Prostate gland (tissue), 2 donors: ENCODE measurements around the gene LMAN1L. TPM values are rescaled to one million over a fixed set of nuclear protein-coding genes. Genes with fewer than 3 reads are reported as not detected.

Source experiments
- DNase-seq: peaks from one replicate; pipeline ENCODE4 v3.0.0-alpha.2; 2019; ENCODE audit warnings: low spot score
- H3K27ac ChIP-seq, 2 donors: fragments of 200-600 bp; sonication (generic); 2 replicates each; pipeline ENCODE4 v1.5.1; 2017 to 2019
- H3K27me3 ChIP-seq: fragments of 200-600 bp; sonication (generic); replicated peaks from 2 replicates; pipeline ENCODE4 v1.5.1; 2019; ENCODE audit not compliant: insufficient read depth
- H3K36me3 ChIP-seq, 2 donors: fragments of 200-600 bp; sonication (generic); 1 replicate in 1 of 2; 2 replicates in 1 of 2; pipeline versions ENCODE4 v1.5.1 to v1.8.1; 2017 to 2019
- H3K4me1 ChIP-seq: fragments of 200-600 bp; sonication (generic); replicated peaks from 2 replicates; pipeline ENCODE4 v1.5.1; 2019
- H3K4me3 ChIP-seq, 2 donors: fragments of 200-600 bp; sonication (generic); 2 replicates each; pipeline ENCODE4 v1.5.1; 2017 to 2019
- H3K9me3 ChIP-seq: fragments of 200-600 bp; sonication (generic); 2 replicates; pipeline ENCODE4 v1.5.1; 2017
- CTCF ChIP-seq, 4 experiments: fragments of 200-600 bp in 2 of 4; fragments of 450-650 bp in 2 of 4; sonication (generic) in 2 of 4; IDR thresholded peaks; 1 replicate in 3 of 4; 2 replicates in 1 of 4; pipeline ENCODE4 v1.5.1; 2016 to 2019; ENCODE audit warnings: antibody characterized with exemption in 4 of 4, mild to moderate bottlenecking in 2 of 4, moderate library complexity in 2 of 4
- POLR2A ChIP-seq: fragments of 450-650 bp; IDR thresholded peaks from one replicate; pipeline ENCODE4 v1.6.1; 2016; ENCODE audit warnings: antibody characterized with exemption, mild to moderate bottlenecking
- POLR2AphosphoS5 ChIP-seq: sonication (generic); formaldehyde crosslinking; IDR thresholded peaks from one replicate; pipeline ENCODE4 v1.6.1; 2017; ENCODE audit warnings: antibody characterized with exemption
- WGBS: methylation state at CpG from one replicate; pipeline ENCODE4 v1.1.5; 2018; 5-methylcytosine and 5-hydroxymethylcytosine counted together
- intact Hi-C: fragments of 100-400 bp; cut with DNase I; formaldehyde crosslinking; loops from one replicate; pipeline ENCODE4 v1.14.2; 2022
- total RNA-seq, 2 donors: library from RNA; depleted of rRNA; stranded (reverse); fragments of >200 nt; gene quantifications; one replicate each; pipeline ENCODE4 v1.1.0, GENCODE V29; 2016

The LMAN1L gene
- total RNA-seq, 2 donors from 2014 or later, result 219 to 229 TPM

- H3K27me3 ChIP-seq, result no peaks in the 10 kb centered on the region
- intact Hi-C loops, result no loop called here
- H3K4me1 ChIP-seq, result no peaks in the 10 kb centered on the region
- WGBS, result 96% methylated on average over 4 of the region's 4 CpGs
- TF ChIP-seq CTCF (IDR thresholded peaks at IDR 0.05), result no peak
- TF ChIP-seq POLR2AphosphoS5, result no peak
- no peak for TF ChIP-seq POLR2A
- peaks cover 16 to 28% of the 10 kb centered on the region in 2 donors for H3K36me3 ChIP-seq
- DNase-seq, result no peak
- no peak overlapping the region for H3K27ac ChIP-seq
- no peak overlapping the region for H3K4me3 ChIP-seq
- H3K9me3 ChIP-seq, result no peaks in the 10 kb centered on the region
Measured at GRCh38 chr15:74850393-74850792, 37.8 kb downstream of the LMAN1L start.

GRCh38 chr15:74851960-74852359, 39.3 kb downstream of the LMAN1L start:
- H3K27ac ChIP-seq, result no peak overlapping the region
- H3K36me3 ChIP-seq, result peaks cover 16 to 28% of the 10 kb centered on the region in 2 donors
- H3K4me3 ChIP-seq, result no peak overlapping the region
- no peaks in the 10 kb centered on the region for H3K9me3 ChIP-seq
- 93% methylated on average over 6 of the region's 7 CpGs for WGBS
- DNase-seq, result no peak
- intact Hi-C loops, result no loop called here
- TF ChIP-seq POLR2AphosphoS5 (no peak), POLR2A (no peak), CTCF (IDR thresholded peaks at IDR 0.05) (no peak)
- H3K27me3 ChIP-seq, result no peaks in the 10 kb centered on the region
- no peaks in the 10 kb centered on the region for H3K4me1 ChIP-seq

GRCh38 chr15:74854453-74855022, 41.9 kb downstream of the LMAN1L start:
- H3K36me3 ChIP-seq, result peaks cover 10 to 28% of the 10 kb centered on the region in 2 donors
- intact Hi-C loops, result no loop called here
- H3K4me3 ChIP-seq, result no peak overlapping the region
- peaks cover 8% of the 10 kb centered on the region for H3K4me1 ChIP-seq
- 93% methylated on average over 13 of the region's 13 CpGs for WGBS
- H3K27me3 ChIP-seq, result no peaks in the 10 kb centered on the region
- DNase-seq, result no peak
- TF ChIP-seq CTCF (IDR thresholded peaks at IDR 0.05), result no peak
- no peak for TF ChIP-seq POLR2AphosphoS5
- no peak for TF ChIP-seq POLR2A
- H3K27ac ChIP-seq, result no peak overlapping the region
- no peaks in the 10 kb centered on the region for H3K9me3 ChIP-seq

GRCh38 chr15:74855857-74856256, 43.2 kb downstream of the LMAN1L start:
- Histone ChIP-seq H3K9me3 (no peaks in the 10 kb centered on the region), H3K36me3 (peaks cover 4 to 22% of the 10 kb centered on the region in 2 donors), H3K27me3 (no peaks in the 10 kb centered on the region), H3K27ac (no peak overlapping the region), H3K4me1 (peaks cover 8% of the 10 kb centered on the region), H3K4me3 (no peak overlapping the region)
- no peak for TF ChIP-seq POLR2A
- WGBS, result 71% methylated on average over 2 of the region's 2 CpGs
- intact Hi-C loops, result no loop called here
- no peak for DNase-seq

GRCh38 chr15:74856537-74856936, 43.9 kb downstream of the LMAN1L start:
- WGBS, result 95% methylated on average over 1 of the region's 1 CpG
- H3K27ac ChIP-seq, result no peak overlapping the region

More at GRCh38 chr15:74856537-74856936, 43.9 kb downstream of the LMAN1L start:
- Histone ChIP-seq H3K4me3 (no peak overlapping the region), H3K36me3 (peaks cover 0 to 17% of the 10 kb centered on the region in 2 donors), H3K27me3 (no peaks in the 10 kb centered on the region), H3K9me3 (no peaks in the 10 kb centered on the region), H3K4me1 (peaks cover 8% of the 10 kb centered on the region)
- no peak for TF ChIP-seq CTCF (IDR thresholded peaks at IDR 0.05)
- TF ChIP-seq POLR2AphosphoS5, result no peak
- TF ChIP-seq POLR2A, result no peak
- no peak for DNase-seq
- intact Hi-C loops, result no loop called here
